T-cell (primary cell): ENCODE measurements around the gene RALGAPB. TPM values are rescaled to one million over a fixed set of nuclear protein-coding genes. Genes with fewer than 3 reads are reported as not detected.

Experiments
- ATAC-seq, 4 experiments: fragments of 200-7000 bp in 3 of 4; fragments of 150-1000 bp in 1 of 4; cut with Tn5 transposase; replicated peaks in 1 of 4; 1 replicate in 3 of 4; 2 replicates in 1 of 4; pipeline ENCODE4 v1.10.0; 2021; ENCODE audit warnings: moderate library complexity in 3 of 4, mild to moderate bottlenecking in 2 of 4, moderate number of reproducible peaks in 1 of 4
- CTCF ChIA-PET, 2 donors: fragments of 300-600 bp; sonication (Branson Sonifier 250); formaldehyde crosslinking; loops; one replicate each; lab custom pipeline; 2022; ENCODE audit warnings: antibody characterized with exemption in 2 of 2; lab: Charles Lee
- POLR2A ChIA-PET, 2 donors: fragments of 300-600 bp; sonication (Branson Sonifier 250); formaldehyde crosslinking; loops; one replicate each; lab custom pipeline; 2022; ENCODE audit warnings: antibody characterized with exemption in 2 of 2; lab: Charles Lee
- DNase-seq, 35 experiments: peaks; one replicate each; pipeline versions ENCODE4 v3.0.0 to v3.0.0-alpha.2; 2013 to 2023
- H3K27ac ChIP-seq: one replicate; pipeline ENCODE4 v1.5.1; 2013; ENCODE audit warnings: low read length
- H3K27me3 ChIP-seq, 2 experiments: replicated peaks in 1 of 2; 1 replicate in 1 of 2; 2 replicates in 1 of 2; pipeline versions ENCODE4 v1.6.1 to v1.7.0; 2013; ENCODE audit warnings: low read length in 1 of 2, mixed read lengths in 1 of 2; ENCODE audit not compliant: control insufficient read depth in 2 of 2, insufficient read depth in 2 of 2; ENCODE audit errors: extremely low read depth in 1 of 2
- H3K36me3 ChIP-seq, 2 donors: 1 replicate in 1 of 2; 2 replicates in 1 of 2; pipeline versions ENCODE4 v1.6.1 to v1.7.0; 2013; ENCODE audit warnings: low read length in 1 of 2; ENCODE audit not compliant: control insufficient read depth in 2 of 2, insufficient read depth in 1 of 2; ENCODE audit errors: extremely low read depth in 1 of 2
- H3K4me1 ChIP-seq, 2 experiments: 1 replicate in 1 of 2; 2 replicates in 1 of 2; pipeline versions ENCODE4 v1.6.1 to v1.7.0; 2013; ENCODE audit warnings: low read length in 2 of 2, mixed read lengths in 1 of 2; ENCODE audit not compliant: insufficient read depth in 2 of 2, control insufficient read depth in 1 of 2; ENCODE audit errors: extremely low read depth in 1 of 2
- H3K4me3 ChIP-seq, 2 donors: 1 replicate in 1 of 2; 2 replicates in 1 of 2; pipeline versions ENCODE4 v1.5.1 to v1.7.0; 2013; ENCODE audit warnings: mild to moderate bottlenecking in 2 of 2, low read length in 1 of 2, moderate library complexity in 1 of 2; ENCODE audit not compliant: control insufficient read depth in 1 of 2; ENCODE audit errors: extremely low read depth in 1 of 2
- H3K9me3 ChIP-seq: 2 replicates; pipeline ENCODE4 v1.7.0; 2013
- H3K27ac Mint-ChIP-seq, 2 donors: one replicate each; pipeline ENCODE4 v1.8.0; 2020 to 2021; ENCODE audit warnings: mild to moderate bottlenecking in 2 of 2, mixed read lengths in 2 of 2
- H3K27me3 Mint-ChIP-seq, 2 donors: one replicate each; pipeline ENCODE4 v1.8.0; 2021 to 2022; ENCODE audit warnings: mixed read lengths in 2 of 2
- H3K36me3 Mint-ChIP-seq: one replicate; pipeline ENCODE4 v1.8.0; 2021; ENCODE audit warnings: mixed read lengths
- H3K4me1 Mint-ChIP-seq, 3 donors: one replicate each; pipeline ENCODE4 v1.8.0; 2020 to 2022; ENCODE audit warnings: mixed read lengths in 3 of 3, mild to moderate bottlenecking in 1 of 3
- H3K4me3 Mint-ChIP-seq, 3 donors: one replicate each; pipeline ENCODE4 v1.8.0; 2020 to 2022; ENCODE audit warnings: mild to moderate bottlenecking in 3 of 3, mixed read lengths in 3 of 3, moderate library complexity in 3 of 3
- H3K9me3 Mint-ChIP-seq, 3 donors: one replicate each; pipeline ENCODE4 v1.8.0; 2020 to 2022; ENCODE audit warnings: mixed read lengths in 3 of 3
- WGBS: methylation state at CpG from one replicate; pipeline ENCODE4 v1.1.5; 2013; ENCODE audit warnings: missing lambda C conversion rate; ENCODE audit not compliant: insufficient coverage; 5-methylcytosine and 5-hydroxymethylcytosine counted together
- total RNA-seq, 35 experiments: library from RNA in 6 of 35; stranded (reverse) in 6 of 35; fragments of 120-200 nt in 1 of 35; gene quantifications; one replicate each; pipeline versions ENCODE4 v1.2.1 to v1.2.4 and lab custom pipeline; 2013 to 2026

RALGAPB gene
- total RNA-seq, 5 donors from 2014 or later (not counting 1 experiment from before 2014, with no cell fraction given), result 42.7 to 50.1 (median 46.1) TPM

- ATAC-seq, result no peak
- CTCF ChIA-PET, result no interaction called here
- Mint-ChIP-seq H3K4me3 (no peak overlapping the region), H3K27me3 (peaks cover 34 to 49% of the 10 kb centered on the region in 2 donors), H3K36me3 (no peaks in the 10 kb centered on the region), H3K4me1 (peaks cover 0 to under 1% (median 0%) of the 10 kb centered on the region in 3 donors), H3K9me3 (no peaks in the 10 kb centered on the region), H3K27ac (no peak overlapping the region)
- POLR2A ChIA-PET, result no interaction called here
- Histone ChIP-seq H3K27ac (no peak overlapping the region), H3K27me3 (peaks cover 4 to 19% of the 10 kb centered on the region in 2 experiments), H3K4me1 (no peaks in the 10 kb centered on the region), H3K36me3 (no peaks in the 10 kb centered on the region), H3K9me3 (no peaks in the 10 kb centered on the region), H3K4me3 (no peak overlapping the region)
- WGBS, result 38% methylated on average over 6 of the region's 12 CpGs
- no peak for DNase-seq
Measured at GRCh38 chr20:38607351-38607750, 134.7 kb downstream of the RALGAPB start.

DNA sequence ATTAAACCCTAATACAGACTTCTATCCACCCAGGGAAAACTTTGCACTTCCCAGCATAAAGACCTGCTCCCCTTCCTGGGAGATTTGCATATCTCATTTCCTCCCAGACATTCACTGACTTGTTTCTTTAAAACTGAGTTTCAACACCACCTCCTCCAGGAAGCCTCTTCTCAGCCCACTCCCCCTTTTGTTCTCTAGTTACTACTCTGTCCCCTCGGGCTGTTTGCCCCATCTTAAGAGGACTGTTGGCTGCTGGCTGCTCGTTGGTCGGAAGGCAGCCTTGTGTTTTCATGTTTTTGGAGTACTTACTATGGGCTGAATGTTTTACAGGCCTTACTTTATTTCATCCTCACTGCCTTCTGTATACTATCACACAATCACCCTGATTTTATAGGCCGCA lies 135.5 kb downstream of the RALGAPB start:
- Histone ChIP-seq H3K36me3 (no peaks in the 10 kb centered on the region), H3K9me3 (no peaks in the 10 kb centered on the region), H3K4me1 (no peaks in the 10 kb centered on the region), H3K27ac (no peak overlapping the region), H3K4me3 (no peak overlapping the region), H3K27me3 (peaks cover 4 to 14% of the 10 kb centered on the region in 2 experiments)
- CTCF ChIA-PET, result no interaction called here
- Mint-ChIP-seq H3K9me3 (no peaks in the 10 kb centered on the region), H3K4me3 (no peak overlapping the region), H3K27ac (no peak overlapping the region), H3K27me3 (peaks cover 31 to 41% of the 10 kb centered on the region in 2 donors), H3K4me1 (no peaks in the 10 kb centered on the region), H3K36me3 (no peaks in the 10 kb centered on the region)
- 88% methylated on average over 1 of the region's 4 CpGs for WGBS
- no peak for ATAC-seq
- POLR2A ChIA-PET, result no interaction called here
- no peak for DNase-seq

DNA sequence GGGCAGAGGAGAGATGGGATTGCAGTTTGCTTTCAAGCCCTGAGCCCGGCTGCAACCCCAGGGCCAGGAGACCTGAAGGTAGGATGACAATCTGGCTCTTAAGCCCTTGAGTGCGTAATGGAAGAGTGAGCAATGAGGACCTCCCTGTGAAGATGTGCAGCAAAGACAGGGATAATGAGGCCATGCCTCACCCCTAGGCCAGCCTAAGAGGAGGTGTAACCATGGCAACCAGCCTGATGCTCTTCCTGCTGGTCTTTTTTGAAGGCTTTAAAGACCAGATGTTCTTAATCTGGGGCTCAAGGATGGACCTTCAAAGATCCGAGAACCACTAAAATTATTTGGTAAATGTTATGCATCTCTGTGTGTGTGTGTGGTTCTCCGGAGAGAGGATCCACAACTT lies 137.2 kb downstream of the RALGAPB start:
- Histone ChIP-seq H3K4me1 (no peaks in the 10 kb centered on the region), H3K27ac (no peak overlapping the region), H3K9me3 (no peaks in the 10 kb centered on the region), H3K36me3 (no peaks in the 10 kb centered on the region), H3K4me3 (no peak overlapping the region), H3K27me3 (peaks cover 1 to 14% of the 10 kb centered on the region in 2 experiments)
- WGBS, result 100% methylated on average over 2 of the region's 4 CpGs
- H3K9me3 Mint-ChIP-seq, result no peaks in the 10 kb centered on the region
- peaks cover 24 to 34% of the 10 kb centered on the region in 2 donors for H3K27me3 Mint-ChIP-seq
- no peaks in the 10 kb centered on the region for H3K4me1 Mint-ChIP-seq
- DNase-seq (no peak), ATAC-seq (no peak)
- ChIA-PET CTCF (no interaction called here), POLR2A (no interaction called here)
- no peak overlapping the region for H3K4me3 Mint-ChIP-seq
- no peak overlapping the region for H3K27ac Mint-ChIP-seq
- no peaks in the 10 kb centered on the region for H3K36me3 Mint-ChIP-seq

GRCh38 chr20:38610521-38610920 lies 137.9 kb downstream of the RALGAPB start:
- Histone ChIP-seq H3K27ac (no peak overlapping the region), H3K4me3 (no peak overlapping the region), H3K27me3 (peaks cover 0 to 18% of the 10 kb centered on the region in 2 experiments), H3K9me3 (no peaks in the 10 kb centered on the region), H3K36me3 (no peaks in the 10 kb centered on the region), H3K4me1 (no peaks in the 10 kb centered on the region)
- no peak overlapping the region for H3K27ac Mint-ChIP-seq
- no peaks in the 10 kb centered on the region for H3K4me1 Mint-ChIP-seq
- peaks cover 22 to 27% of the 10 kb centered on the region in 2 donors for H3K27me3 Mint-ChIP-seq
- H3K4me3 Mint-ChIP-seq, result no peak overlapping the region
- DNase-seq (no peak), ATAC-seq (no peak)
- ChIA-PET CTCF (no interaction called here), POLR2A (no interaction called here)
- no peaks in the 10 kb centered on the region for H3K36me3 Mint-ChIP-seq
- WGBS, result 84% methylated on average over 4 of the region's 5 CpGs
- no peaks in the 10 kb centered on the region for H3K9me3 Mint-ChIP-seq

DNA sequence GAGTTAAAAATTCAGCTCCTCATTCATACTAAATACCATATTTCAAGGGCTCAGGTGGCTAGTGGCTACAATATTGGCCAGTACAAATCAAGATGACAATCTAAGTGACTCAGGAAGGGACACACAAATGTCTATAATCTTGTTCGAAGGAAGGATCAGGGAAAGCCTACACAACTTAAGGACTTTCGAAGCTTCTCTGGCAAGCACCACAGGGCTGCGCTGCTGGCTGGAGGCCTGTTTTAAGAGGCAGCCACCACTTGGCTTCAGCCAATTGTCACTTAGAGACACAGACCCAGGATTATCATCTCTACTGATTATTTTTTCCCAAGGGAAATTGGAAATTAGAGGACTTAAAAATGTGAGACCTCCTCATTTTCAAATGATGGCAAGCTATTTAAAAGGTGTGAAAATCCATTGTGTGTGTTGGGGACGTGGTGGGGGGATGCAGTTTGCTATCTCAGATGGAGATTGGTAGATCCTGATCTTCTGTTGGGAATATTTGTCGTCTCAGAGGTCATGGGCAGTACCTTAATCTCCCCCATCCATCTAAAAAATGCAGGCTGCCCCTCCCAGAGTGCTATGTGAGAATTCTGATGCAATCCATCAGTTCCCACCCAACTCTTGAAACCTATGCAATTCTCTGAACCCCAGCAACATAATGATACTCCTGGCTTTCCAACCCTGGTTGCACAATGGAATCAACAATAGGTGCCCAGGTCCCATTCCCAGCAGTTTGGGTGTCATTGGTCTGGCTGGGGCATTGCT lies 140.3 kb downstream of the RALGAPB start:
- Histone ChIP-seq H3K27me3 (peaks cover 0 to 29% of the 10 kb centered on the region in 2 experiments), H3K4me3 (no peak overlapping the region), H3K27ac (no peak overlapping the region), H3K9me3 (no peaks in the 10 kb centered on the region), H3K36me3 (no peaks in the 10 kb centered on the region), H3K4me1 (no peaks in the 10 kb centered on the region)
- H3K27ac Mint-ChIP-seq, result no peak overlapping the region
- H3K9me3 Mint-ChIP-seq, result no peaks in the 10 kb centered on the region
- ATAC-seq (no peak), DNase-seq (no peak)
- ChIA-PET POLR2A (no interaction called here), CTCF (no interaction called here)
- H3K4me3 Mint-ChIP-seq, result no peak overlapping the region
- 100% methylated on average over 2 of the region's 5 CpGs for WGBS
- H3K27me3 Mint-ChIP-seq, result peaks cover 20 to 21% of the 10 kb centered on the region in 2 donors
- no peaks in the 10 kb centered on the region for H3K4me1 Mint-ChIP-seq
- no peaks in the 10 kb centered on the region for H3K36me3 Mint-ChIP-seq

GRCh38 chr20:38615283-38615682 lies 142.6 kb downstream of the RALGAPB start:
- no peaks in the 10 kb centered on the region for H3K9me3 Mint-ChIP-seq
- no peaks in the 10 kb centered on the region for H3K36me3 Mint-ChIP-seq
- peaks cover 29 to 31% of the 10 kb centered on the region in 2 donors for H3K27me3 Mint-ChIP-seq
- CTCF ChIA-PET, result no interaction called here
- Histone ChIP-seq H3K9me3 (no peaks in the 10 kb centered on the region), H3K4me3 (no peak overlapping the region), H3K27me3 (peaks cover 0 to 32% of the 10 kb centered on the region in 2 experiments), H3K36me3 (no peaks in the 10 kb centered on the region), H3K4me1 (no peaks in the 10 kb centered on the region), H3K27ac (no peak overlapping the region)
- 85% methylated on average over 12 of the region's 15 CpGs for WGBS
- H3K27ac Mint-ChIP-seq, result no peak overlapping the region
- H3K4me1 Mint-ChIP-seq, result no peaks in the 10 kb centered on the region
- no peak for DNase-seq
- H3K4me3 Mint-ChIP-seq, result no peak overlapping the region
- no peak for ATAC-seq
- POLR2A ChIA-PET, result no interaction called here
